GM12873 (cell line): ENCODE measurements around the gene PERM1.

Source experiments
- TF ChIP-seq, protein P1 (sequence below): IDR thresholded peaks from 2 replicates; pipeline ENCODE4 v1.5.1; 2012; ENCODE audit warnings: low read depth, mild to moderate bottlenecking, moderate library complexity, low read length, control low read depth; ENCODE audit not compliant: insufficient read depth; ENCODE audit errors: missing control alignments

The PERM1 gene

DNA sequence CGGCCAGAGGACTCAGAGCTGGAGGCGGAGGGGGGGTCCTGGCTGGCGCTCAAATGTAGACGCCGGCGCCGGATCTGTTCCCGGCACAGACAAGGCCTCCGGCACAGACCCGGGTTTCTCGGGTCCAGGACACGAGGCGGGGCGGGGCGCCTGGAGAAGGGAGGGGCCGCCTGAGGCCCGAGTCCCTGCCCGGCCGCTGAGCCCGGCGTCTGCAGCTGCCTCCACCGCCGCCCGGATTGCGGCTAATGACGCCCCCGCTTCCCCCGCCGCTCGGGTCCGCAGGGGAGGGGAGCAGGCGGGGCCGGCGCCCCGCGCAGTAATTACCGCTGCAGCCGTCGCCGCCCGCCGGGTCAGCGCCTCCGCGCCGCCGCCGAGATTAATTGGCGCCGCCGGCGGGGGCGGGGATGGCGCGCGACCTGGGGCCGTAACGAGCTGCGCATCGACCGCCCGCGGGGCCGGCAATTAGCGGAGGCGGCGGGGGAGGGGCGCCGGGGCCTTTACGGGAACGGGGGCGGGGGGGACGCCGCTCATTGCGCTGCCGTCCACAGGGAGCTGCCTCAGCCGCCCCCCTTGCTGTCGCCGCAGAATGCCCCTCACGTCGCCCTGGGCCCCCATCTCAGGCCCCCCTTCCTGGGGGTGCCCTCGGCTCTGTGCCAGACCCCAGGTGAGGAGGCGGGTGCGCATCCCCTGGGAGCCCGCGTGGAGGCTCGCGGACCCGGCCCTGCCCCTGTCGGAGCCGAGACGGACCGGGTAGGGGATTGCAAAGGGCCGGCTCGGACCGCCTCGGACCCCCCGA is 40.1 kb downstream of the PERM1 start:
- TF ChIP-seq, protein P1, sequence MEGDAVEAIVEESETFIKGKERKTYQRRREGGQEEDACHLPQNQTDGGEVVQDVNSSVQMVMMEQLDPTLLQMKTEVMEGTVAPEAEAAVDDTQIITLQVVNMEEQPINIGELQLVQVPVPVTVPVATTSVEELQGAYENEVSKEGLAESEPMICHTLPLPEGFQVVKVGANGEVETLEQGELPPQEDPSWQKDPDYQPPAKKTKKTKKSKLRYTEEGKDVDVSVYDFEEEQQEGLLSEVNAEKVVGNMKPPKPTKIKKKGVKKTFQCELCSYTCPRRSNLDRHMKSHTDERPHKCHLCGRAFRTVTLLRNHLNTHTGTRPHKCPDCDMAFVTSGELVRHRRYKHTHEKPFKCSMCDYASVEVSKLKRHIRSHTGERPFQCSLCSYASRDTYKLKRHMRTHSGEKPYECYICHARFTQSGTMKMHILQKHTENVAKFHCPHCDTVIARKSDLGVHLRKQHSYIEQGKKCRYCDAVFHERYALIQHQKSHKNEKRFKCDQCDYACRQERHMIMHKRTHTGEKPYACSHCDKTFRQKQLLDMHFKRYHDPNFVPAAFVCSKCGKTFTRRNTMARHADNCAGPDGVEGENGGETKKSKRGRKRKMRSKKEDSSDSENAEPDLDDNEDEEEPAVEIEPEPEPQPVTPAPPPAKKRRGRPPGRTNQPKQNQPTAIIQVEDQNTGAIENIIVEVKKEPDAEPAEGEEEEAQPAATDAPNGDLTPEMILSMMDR = no peak

DNA sequence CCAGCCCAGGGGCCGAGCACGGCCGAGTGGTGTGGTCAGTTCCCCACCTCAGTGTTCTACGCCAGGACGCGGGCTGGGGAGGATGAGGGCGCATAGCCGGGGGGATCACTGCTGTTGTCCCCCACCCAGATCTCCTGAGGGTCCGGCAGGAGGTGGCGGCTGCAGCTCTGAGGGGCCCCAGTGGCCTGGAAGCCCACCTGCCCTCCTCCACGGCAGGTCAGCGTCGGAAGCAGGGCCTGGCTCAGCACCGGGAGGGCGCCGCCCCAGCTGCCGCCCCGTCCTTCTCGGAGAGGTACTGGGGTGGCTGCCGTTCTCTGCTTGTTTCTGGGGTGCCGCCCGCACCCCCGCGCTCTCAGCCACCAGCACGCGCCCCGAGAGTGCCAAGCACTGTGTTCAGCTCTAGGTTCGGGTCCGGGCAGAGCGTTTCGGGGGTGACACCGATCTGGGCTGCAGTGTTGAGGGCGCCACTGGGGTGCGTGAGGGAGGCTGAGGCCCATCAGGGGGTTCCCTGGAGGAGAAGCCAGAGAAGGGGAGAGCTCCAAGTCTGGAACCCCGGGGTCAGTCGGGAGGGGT is 40.8 kb downstream of the PERM1 start:
- TF ChIP-seq, protein P1 = no peak

DNA sequence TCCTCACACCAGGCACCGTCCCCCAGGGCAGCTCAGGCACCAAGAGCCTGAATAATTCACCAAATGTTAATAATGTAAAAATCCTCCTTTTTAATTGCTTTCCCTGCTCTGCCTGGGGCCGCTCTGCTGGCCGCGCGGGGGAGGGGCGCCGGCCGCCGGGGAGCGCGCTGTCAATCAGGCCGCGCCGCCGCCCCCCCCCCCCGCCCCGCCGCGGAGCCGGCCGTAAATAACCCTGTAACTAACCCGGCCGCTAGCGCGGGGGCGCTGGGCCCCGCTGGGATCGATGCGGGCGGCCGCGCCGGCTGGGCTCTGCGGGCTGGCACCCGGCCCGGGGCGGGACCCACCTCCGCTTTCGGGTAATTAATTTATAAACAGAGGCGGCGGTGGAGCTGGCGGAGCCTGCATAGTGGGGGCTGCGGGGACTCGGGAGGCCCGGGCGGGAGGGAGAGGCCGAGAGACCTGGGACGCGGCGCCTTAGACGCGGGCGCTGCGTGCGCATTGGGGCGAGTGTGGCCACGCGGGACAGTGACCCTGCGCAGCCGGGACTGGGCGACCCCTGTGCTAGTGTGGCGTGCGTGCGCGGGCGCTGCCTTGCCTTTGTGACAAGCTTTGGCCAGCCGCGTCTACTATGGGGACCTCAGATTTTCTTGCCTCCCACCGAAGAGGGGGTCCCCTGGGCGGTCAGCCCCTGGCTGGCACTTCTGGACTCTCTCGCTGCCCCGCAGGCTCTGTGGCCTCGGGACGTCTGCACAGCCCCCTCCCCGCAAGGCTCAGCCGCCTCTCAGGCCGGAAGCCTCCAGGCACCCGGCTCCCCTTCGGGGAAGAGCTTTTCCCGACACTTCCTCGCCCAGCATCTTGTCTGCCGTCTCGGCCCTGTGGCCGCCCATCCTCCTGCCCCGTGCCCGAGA is 41.5 kb downstream of the PERM1 start:
- TF ChIP-seq, protein P1 = no peak

DNA sequence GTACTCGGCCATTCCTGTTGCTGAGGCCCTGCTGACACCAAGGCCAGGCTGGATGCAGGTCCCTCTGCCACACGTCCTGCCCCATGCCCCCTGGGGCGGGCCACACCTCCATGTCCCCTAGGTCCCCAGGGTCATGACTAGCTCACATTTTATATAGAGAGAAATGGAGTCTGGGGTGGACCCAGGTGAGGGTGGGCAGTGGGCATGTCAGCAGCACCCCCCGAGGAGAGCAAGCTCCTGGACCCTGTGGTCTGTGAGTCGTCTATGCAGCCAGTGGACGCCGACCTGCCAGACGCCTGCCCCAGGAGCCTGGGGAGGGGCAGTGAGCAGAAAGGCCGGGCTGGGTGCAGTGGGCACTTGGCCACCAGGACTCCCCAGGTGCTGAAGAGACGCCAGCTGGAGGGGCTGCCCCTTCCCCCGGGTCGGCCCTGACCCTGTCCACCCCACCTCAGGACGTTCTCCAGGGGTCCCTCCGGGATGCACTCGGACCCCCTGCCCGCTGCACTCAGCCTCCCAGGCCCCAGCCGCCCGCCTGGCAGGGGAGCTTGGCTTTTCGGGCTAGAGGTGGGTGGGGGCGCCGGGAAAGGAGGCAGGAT is 42.3 kb downstream of the PERM1 start:
- TF ChIP-seq, protein P1 = no peak

DNA sequence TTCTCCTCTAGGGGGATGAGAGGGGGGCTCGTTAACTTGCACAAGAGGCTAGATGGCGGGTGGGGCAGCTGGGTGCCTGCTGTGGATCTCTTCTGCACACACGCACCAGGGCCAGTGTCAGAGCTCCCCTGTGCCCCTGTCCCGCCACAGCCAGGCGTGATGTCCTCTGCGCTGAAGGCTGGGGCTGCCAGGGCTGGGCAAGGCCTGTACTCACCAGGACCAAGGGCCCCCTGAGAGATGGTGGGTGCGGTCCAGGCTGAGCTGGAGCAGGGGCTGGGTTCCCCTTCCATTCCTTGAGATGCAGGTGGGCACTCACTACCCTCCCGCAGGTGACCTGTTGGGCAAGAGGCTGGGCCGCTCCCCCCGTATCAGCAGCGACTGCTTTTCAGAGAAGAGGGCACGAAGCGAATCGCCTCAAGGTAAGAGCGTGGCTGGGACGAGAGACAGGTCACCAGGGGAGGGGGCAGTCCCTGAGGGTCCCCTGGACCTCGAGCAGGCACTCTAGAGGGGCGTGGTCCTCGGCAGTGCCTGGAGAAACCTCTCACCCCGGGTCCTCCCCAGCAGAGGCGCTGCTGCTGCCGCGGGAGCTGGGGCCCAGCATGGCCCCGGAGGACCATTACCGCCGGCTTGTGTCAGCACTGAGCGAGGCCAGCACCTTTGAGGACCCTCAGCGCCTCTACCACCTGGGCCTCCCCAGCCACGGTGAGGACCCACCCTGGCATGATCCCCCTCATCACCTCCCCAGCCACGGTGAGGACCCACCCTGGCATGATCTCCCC is 43.0 kb downstream of the PERM1 start:
- TF ChIP-seq, protein P1 = no peak

DNA sequence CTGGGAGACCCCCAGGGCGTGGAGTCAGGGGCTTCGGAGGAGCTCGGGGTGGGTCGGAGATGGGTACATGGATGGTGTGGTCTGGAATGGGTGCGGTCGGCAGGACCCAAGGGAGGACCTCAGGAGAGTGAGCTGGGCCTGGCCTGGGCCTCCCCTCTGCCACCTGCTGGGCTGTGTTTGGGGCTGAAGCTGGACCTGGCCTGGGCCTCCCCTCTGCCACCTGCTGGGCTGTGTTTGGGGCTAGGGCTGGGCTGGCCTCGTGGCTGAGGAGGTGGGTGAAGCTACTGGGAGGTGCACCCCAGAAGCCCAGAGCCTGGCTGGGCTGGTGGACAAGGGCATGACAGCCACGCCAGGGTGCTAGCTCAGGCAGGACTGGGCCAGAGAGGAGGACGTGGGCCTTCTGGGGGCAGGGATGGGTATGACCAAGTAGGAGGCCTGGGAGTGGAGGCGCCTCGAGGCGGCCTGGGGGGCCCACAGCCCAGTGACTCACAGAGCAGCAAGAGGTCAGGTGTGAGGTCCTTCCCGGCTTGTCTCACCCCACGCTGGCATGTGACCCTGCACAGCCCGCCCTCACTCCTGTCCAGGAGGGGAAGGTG is 43.7 kb downstream of the PERM1 start:
- TF ChIP-seq, protein P1 = peak; percentile 35
